ENCODE data around the gene ATP2A2.
A peak's percentile ranks its signal among the peaks of the same experiment; 100 is the strongest.

The ATP2A2 gene

GRCh38 chr12:110262442-110263388, 18.3 kb upstream of the ATP2A2 start:
- no peak for DNase-seq

- no peak for DNase-seq
These were observed 14.6 kb upstream of the ATP2A2 start for GRCh38 chr12:110266381-110266960.

DNA sequence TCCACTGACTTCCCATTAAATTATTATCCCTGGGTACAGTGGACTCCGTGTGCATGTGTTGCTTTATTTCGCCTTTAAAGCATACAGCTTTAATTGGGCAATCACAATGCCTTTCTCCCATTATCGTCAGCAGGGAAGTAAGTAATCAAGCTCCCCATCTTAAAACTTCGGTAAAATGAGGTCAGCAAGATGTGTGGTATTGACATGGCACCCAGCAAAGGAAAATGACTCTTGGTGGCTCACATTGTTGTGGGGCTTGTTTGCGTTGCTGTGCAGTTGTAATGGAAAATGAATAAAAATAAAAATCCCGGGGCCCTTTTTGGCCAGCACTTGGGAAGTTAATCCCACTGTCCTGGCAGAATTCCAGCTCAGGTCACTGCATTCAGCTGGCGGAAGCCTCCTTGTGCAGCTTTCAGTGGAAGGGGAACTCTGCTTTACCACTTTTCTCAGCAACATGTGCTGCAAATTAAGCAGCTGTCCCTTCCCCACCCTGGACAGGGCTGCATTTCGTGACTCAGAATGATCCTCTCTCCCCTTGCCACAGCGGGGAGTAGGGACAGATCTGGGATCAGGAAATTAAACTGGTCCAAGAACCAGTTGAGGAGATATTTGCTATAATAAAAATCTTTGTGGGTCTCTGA, 13.9 kb upstream of the ATP2A2 start:
- DNase-seq = peak; percentile 71

DNA sequence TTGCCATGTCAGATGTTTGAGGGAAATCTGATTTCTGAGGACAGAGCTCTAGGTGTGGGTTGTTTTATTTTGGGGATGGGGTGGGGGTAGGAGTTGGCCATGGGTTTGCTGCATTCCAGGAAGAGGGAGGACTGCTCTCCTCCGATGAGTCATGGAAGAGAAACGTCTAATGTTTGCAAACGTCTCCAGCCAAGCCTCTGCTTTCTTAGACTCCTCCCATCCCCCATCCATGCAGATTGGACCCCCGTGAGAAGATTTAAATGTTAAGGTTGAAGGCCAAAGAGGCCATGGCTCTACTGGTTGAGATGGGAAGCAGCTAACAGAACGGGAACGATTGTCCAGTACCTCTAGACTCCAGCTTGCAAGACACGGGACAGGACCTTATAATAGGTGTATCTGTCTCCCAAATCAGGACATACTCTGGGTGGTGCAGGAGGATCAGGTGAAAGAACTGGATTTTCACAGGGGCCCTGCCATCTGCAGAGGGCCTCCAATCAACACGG, 11.4 kb upstream of the ATP2A2 start:
- peak; percentile 88 for DNase-seq

- DNase-seq = peak; percentile 88
These were observed 10.7 kb upstream of the ATP2A2 start for GRCh38 chr12:110270125-110270962.

- no peak for DNase-seq
These were observed 10.0 kb upstream of the ATP2A2 start for GRCh38 chr12:110271015-110271414.

GRCh38 chr12:110277530-110278254, 3.4 kb upstream of the ATP2A2 start:
- no peak for DNase-seq

DNA sequence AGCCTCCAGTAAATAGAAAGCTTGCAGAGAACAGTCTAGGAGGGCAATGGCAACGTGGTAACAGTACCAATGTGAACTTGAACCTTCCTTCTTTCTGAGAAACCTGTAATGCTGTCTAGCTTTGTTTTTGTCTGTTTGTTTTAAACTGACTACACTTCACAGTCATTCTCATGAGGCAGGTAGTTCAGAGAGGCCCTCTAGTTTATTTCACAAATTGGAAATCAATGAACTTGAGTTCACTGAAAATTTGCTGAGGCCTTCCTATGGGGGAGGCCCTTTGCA, 2.9 kb upstream of the ATP2A2 start:
- DNase-seq = no peak

GRCh38 chr12:110279566-110280375, 1.3 kb upstream of the ATP2A2 start:
- DNase-seq = no peak

- peak; percentile 48 for DNase-seq
These were observed 662 bp upstream of the ATP2A2 start for GRCh38 chr12:110280392-110280778.

DNA sequence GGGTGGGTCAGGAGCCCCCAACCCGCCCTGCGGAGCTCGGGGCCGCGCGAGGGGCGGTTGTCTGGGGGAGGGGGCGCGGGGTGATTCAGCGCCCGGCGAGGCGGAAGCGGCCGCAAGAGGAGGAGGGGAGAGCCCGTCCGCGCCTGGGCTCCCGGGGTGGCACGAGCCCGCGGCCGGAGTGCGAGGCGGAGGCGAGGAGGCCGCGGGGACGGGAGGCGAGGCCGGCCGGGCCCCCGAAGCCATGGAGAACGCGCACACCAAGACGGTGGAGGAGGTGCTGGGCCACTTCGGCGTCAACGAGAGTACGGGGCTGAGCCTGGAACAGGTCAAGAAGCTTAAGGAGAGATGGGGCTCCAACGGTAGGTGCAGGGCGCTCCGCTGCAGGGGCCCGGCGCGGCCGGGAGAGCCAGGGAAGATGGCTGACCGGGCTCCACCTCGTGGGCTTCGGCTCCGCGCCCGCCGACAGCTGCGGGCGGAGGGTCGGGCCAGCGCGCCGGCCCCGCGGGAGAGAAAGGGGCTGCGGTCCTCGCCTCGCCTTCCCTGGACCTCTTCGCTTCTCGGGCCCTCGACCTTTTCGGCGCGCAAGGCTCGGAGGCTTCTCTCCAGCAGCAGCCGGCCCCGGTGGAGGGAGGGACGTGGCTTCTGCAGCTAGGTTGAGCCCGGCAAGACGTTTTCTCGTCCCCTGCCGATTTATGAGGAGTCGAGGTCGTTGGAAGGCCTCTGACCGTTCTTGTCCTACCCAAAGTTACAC, 677 bp downstream of the ATP2A2 start:
- DNase-seq = peak; percentile 65

GRCh38 chr12:110282300-110282860, 1.3 kb downstream of the ATP2A2 start:
- no peak for DNase-seq

DNA sequence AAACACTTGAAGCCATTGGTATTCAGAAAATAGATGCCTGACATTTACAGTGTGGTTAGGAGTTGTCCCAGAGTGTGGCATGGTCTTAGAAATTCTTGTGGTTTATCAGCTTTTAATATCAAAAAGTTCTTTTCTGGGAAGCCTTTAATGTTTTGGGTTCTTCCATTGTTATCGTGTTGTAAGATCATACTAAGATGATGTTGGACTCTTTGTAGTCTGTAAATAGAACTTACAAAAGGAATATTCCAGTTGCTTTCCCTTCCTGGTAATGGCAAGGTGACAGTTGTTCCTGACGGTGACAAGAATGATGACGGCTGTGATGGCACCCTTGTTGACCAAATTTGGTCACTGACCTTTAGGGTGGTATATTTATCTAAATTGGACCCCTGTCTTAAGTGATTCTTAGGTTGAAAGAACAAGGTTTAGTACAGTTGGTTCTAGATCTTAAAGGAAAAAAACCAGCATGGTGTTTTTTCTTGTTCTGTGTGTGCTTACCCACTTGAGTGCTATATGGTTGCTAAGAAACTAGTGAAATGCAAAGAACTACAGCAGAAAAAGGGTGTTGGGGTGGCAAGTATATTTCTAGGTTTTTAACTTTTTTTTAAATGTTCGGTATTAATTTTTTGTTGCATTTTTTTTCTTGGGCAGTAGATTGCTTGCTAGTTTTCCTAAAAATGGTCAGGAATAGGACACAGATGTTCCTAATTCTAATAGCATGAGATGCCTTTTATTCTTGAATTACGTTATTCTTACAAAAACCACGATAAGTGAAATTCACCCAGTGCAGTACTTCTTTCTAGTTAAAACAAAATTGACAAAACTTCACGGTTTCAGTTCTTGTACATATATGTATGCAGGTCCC, 2.1 kb downstream of the ATP2A2 start:
- DNase-seq = no peak

DNA sequence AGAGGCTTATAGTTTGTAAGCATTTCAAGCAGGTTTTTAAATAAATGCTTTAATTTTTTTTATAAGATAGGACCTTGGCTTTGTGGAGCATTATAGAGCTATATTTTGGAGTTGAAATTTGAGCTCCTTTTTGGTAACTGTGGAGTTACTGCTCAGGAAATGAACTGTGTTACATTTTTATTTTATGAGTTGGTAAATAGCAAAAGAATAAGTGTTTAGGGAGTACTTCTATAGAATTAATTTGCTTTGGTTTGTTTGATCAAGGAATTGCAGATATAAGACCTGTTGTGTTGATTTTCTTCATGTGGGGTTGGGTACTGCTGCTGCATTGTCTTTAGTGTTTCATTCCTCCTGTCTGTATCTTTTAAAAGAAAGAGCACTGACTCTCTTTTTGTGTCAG, 3.5 kb downstream of the ATP2A2 start:
- no peak for DNase-seq

DNA sequence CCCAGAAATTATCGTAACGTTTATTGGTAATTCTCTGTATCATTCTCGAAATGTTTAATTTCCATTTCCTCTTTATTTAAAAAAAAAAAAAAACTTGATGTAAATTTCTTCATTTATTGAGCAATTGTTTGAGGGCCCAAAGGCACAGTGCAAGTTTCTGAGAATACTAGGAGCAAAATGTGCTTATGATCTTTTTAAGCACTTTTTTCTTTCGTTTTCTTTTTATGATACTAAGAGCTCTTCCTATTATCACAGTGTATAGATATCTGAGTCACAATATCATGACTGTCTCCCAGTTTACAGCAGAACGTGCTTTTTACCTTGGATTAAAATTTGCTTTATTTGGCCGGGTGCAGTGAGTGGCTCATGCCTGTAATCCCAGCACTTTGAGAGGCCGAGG, 5.6 kb downstream of the ATP2A2 start:
- peak; percentile 51 for DNase-seq

DNA sequence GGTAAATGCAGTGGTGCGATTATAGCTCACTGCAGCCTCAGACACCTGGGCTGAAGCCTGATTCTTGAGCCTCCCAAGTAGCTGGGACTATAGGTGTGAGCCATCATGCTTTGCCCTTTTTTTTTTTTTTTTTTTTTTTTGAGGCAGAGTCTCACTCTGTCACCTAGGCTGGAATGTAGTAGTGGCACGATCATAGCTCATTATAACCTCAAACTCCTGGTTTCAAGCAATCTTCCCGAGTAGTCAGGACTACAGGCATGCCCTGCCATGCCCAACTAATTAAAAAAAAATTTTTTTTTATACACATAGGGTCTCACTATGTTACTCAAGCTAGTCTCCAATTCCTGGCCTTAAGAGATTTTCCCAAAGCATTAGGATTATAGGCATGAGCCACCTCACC, 6.9 kb downstream of the ATP2A2 start:
- DNase-seq = no peak

GRCh38 chr12:110289044-110289710, 8.1 kb downstream of the ATP2A2 start:
- no peak for DNase-seq

GRCh38 chr12:110289711-110290078, 8.6 kb downstream of the ATP2A2 start:
- DNase-seq = no peak

Data from HCEC 1CT (cell line).